ENCODE measurements around the gene PHF11.
A peak's percentile ranks its signal among the peaks of the same experiment; 100 is the strongest.
"Not testable (repeated sequence)": the region's sequence is repeated elsewhere in the genome, so short reads cannot be mapped to it uniquely, and the experiment has no call there.

PHF11 gene

DNA sequence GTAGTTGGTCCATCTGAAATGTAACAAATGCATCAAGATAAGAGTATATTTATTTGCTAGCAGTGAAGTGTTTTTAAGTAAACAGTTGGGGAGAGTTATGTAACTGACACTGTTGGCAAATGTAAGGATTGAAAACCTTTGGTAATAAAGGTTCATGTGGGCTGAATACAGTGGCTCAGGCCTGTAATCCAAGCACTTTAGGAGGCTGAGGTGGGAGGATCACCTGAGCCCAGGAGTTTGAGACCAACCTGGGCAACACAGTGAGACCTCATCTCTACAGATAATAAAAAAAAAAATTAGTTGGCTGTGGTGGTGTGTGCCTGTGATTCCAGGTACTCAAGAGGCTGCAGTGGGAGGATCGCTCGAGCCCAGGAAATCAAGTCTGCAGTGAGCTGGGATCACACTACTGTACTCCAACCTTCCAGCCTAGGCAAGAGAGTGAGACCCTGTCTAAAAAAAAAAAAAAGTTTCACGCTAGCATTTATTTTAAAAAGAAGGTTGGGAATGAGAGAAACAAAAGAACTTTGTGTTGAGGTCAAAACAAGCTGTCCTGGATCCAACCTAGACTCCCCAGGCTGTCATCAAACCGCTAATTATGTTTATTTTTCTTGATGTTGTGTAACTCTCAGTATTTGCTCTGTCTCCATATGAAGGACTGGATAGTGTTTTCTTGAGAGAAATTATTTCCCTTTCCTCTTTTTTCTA is 31.0 kb upstream of the PHF11 start:
- no peak for TF ChIP-seq JUND (IDR thresholded peaks at IDR 0.05; ENCODE audit: low read depth)
- in situ Hi-C loops (cut with HindIII; ENCODE audit: low pct_unique_long_range_greater_than_20kb, low sequenced_read_pairs), result no loop called here
- peak in 1 of 2 experiments; percentile 33 for DNase-seq (ENCODE audit: low read depth in 1 of 2, low spot score in 1 of 2)

DNA sequence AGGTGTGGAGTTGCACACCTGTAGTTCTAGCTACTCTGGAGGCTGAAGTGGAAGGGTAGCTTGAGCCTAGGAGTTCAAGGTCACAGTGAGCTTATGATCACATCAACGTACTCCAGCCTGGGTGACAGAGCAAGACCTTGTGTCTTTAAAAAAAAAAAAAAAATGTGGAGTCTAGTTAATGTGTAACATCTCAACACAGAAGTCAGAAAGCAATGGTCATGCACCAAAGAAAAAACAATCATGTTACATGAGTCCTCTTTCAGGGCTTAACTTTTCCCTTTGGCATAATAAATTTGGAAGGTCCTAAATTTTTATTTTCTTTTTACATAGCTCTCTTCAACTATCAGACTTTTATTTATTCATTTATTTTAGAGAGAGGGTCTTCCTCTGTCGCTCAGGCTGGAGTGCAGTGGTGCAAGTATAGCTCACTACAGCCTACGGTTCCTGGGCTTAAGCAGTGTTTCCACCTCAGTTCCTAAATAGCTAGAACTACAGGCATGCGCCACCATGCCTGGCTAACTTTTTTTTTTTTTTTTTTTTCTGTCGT is 29.4 kb upstream of the PHF11 start:
- no peak for DNase-seq (ENCODE audit: low read depth in 1 of 2, low spot score in 1 of 2)
- in situ Hi-C loops (cut with HindIII; ENCODE audit: low pct_unique_long_range_greater_than_20kb, low sequenced_read_pairs), result no loop called here
- TF ChIP-seq JUND (IDR thresholded peaks at IDR 0.05; ENCODE audit: low read depth), result no peak

GRCh38 chr13:49472186-49472585 is 23.6 kb upstream of the PHF11 start:
- no peak for TF ChIP-seq JUND (IDR thresholded peaks at IDR 0.05; ENCODE audit: low read depth)
- in situ Hi-C loops (cut with HindIII; ENCODE audit: low pct_unique_long_range_greater_than_20kb, low sequenced_read_pairs), result no loop called here
- DNase-seq (ENCODE audit: low read depth in 1 of 2, low spot score in 1 of 2), result no peak

DNA sequence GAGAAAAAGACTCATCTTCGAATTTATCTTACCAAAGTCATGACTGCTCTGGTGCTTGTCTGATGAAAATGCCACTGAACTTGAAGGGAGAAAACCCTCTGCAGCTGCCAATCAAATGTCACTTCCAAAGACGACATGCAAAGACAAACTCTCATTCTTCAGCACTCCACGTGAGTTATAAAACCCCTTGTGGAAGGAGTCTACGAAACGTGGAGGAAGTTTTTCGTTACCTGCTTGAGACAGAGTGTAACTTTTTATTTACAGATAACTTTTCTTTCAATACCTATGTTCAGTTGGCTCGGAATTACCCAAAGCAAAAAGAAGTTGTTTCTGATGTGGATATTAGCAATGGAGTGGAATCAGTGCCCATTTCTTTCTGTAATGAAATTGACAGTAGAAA is 19.2 kb upstream of the PHF11 start:
- in situ Hi-C loops (cut with HindIII; ENCODE audit: low pct_unique_long_range_greater_than_20kb, low sequenced_read_pairs), result no loop called here
- no peak for TF ChIP-seq JUND (IDR thresholded peaks at IDR 0.05; ENCODE audit: low read depth)
- no peak for DNase-seq (ENCODE audit: low read depth in 1 of 2, low spot score in 1 of 2)

DNA sequence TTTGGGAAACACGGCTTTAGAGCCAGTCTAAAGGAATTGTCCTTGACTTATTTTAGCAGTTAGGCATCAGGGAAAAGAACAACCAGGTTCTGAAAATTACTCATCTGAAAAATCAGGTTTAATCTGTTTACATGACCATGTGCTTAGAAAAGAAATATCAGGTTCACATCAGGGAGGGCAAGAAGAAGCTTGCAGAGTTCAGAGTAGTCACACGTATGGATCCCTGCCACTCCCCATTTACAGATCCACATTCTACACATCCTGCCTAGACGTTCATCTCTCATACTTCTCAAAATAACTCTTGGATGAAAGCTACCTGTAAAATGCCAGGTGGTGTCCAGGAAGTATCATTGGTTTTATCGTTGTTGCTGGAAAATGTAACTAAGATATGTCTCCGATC is 14.0 kb upstream of the PHF11 start:
- in situ Hi-C loops (cut with HindIII; ENCODE audit: low pct_unique_long_range_greater_than_20kb, low sequenced_read_pairs), result no loop called here
- TF ChIP-seq JUND (IDR thresholded peaks at IDR 0.05; ENCODE audit: low read depth), result no peak
- DNase-seq (ENCODE audit: low read depth in 1 of 2, low spot score in 1 of 2), result no peak

DNA sequence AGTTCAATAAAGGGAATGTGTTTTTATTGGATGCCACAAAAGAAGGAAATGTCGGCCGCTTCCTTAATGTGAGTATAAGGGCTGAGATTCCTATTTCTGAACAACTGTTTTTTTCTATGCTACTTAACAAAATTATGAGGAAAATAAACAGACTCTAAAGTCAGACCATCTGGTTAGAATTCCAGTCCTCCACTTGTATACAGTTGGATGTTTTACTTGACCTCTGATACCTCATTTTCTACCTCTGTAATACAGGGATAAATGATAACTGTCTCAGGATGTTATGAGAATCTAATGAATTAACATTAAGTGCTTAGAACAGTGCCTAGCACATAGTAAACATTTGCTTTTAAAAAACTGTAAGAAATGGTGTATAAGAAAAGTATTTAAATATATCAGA is 7.2 kb upstream of the PHF11 start:
- TF ChIP-seq JUND (IDR thresholded peaks at IDR 0.05; ENCODE audit: low read depth), result no peak
- in situ Hi-C loops (cut with HindIII; ENCODE audit: low pct_unique_long_range_greater_than_20kb, low sequenced_read_pairs), result no loop called here
- no peak for DNase-seq (ENCODE audit: low read depth in 1 of 2, low spot score in 1 of 2)

DNA sequence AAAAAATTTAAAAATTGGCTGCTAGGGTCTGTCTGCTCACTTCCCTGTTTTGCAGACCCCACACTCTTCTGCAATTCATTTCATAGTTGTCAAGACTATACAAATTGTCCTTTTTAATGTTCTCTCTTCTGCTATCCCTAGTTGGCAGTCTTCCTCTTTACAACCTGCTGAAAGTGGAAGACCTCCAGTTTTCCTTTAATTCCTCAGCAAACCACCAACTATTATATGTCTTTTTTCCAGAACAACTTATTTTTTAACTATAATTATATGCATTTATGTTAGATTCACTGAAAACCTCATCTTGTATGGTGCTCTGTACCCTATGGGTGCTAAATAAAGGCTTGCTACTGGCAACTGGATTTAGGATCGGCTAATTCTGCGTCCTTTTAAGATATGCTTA is 1.1 kb upstream of the PHF11 start:
- in situ Hi-C loops (cut with HindIII; ENCODE audit: low pct_unique_long_range_greater_than_20kb, low sequenced_read_pairs), result no loop called here
- no peak for TF ChIP-seq JUND (IDR thresholded peaks at IDR 0.05; ENCODE audit: low read depth)
- DNase-seq (ENCODE audit: low read depth in 1 of 2, low spot score in 1 of 2), result no peak

- in situ Hi-C loops (cut with HindIII; ENCODE audit: low pct_unique_long_range_greater_than_20kb, low sequenced_read_pairs), result not testable (repeated sequence)
- DNase-seq (ENCODE audit: low read depth in 1 of 2, low spot score in 1 of 2), result peak in 1 of 2 experiments; percentile 6
These were observed 1.1 kb downstream of the PHF11 start for GRCh38 chr13:49496837-49497236.

DNA sequence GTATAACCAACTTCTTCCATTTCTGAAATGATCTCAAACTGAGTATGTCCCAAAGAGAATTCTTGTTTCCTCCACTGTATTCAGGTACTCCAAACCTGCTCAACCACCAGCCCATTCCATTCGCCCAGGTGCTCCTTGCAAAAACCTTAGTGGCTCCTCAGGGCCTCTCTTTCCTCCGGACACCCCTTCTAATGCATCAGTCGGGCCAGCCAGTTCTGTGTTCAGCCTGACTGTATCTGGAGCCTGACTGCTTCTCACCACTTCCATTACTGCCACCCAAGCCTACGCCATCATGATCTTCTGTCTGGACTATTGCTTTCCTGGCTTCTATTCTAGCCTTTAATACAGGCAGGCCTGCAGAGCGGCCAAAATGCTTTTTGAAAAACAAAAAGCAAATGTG is 1.5 kb downstream of the PHF11 start:
- no peak for DNase-seq (ENCODE audit: low read depth in 1 of 2, low spot score in 1 of 2)
- no peak for TF ChIP-seq JUND (IDR thresholded peaks at IDR 0.05; ENCODE audit: low read depth)
- in situ Hi-C loops (cut with HindIII; ENCODE audit: low pct_unique_long_range_greater_than_20kb, low sequenced_read_pairs), result no loop called here

- no peak for DNase-seq (ENCODE audit: low read depth in 1 of 2, low spot score in 1 of 2)
- in situ Hi-C loops (cut with HindIII; ENCODE audit: low pct_unique_long_range_greater_than_20kb, low sequenced_read_pairs), result no loop called here
- TF ChIP-seq JUND (IDR thresholded peaks at IDR 0.05; ENCODE audit: low read depth), result no peak
These were observed 2.5 kb downstream of the PHF11 start for GRCh38 chr13:49498206-49498605.

DNA sequence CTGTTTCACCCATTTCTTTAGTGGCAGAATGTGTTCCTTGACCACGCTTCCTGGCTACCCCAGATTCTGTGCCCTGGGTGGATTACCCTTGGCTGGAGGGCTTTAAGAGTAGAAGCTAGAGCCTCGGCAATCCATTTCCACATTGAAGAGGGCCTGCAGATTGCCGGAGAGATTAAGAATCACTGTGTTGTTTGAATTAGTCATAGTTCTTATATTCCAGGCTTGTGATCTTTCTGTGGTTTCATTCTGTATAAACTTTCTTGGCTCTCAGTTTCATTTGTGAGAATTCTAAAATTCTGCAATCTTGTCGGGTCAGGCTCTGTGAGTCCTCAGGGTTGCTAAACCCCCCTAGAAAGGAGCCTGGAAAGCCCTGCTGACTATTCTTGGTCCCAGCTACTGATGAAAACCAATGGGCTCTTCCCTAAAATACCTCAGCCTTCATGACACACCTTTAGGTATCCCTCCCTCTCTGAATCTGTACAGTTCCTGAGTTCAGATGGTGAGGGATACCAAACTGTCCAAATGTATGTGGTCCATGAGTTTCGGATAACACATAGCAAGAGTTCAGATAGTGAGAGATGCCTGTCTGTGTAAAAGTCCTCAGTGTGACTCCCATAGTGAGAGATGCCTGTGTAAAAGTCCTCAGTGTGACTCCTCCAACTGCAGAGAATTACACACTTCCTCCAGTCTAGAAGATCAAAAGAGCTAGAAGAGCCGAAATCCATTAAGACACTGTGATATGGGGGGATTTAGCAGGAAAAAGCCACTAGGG is 4.3 kb downstream of the PHF11 start:
- no peak for TF ChIP-seq JUND (IDR thresholded peaks at IDR 0.05; ENCODE audit: low read depth)
- DNase-seq (ENCODE audit: low read depth in 1 of 2, low spot score in 1 of 2), result no peak
- in situ Hi-C loops (cut with HindIII; ENCODE audit: low pct_unique_long_range_greater_than_20kb, low sequenced_read_pairs), result no loop called here

DNA sequence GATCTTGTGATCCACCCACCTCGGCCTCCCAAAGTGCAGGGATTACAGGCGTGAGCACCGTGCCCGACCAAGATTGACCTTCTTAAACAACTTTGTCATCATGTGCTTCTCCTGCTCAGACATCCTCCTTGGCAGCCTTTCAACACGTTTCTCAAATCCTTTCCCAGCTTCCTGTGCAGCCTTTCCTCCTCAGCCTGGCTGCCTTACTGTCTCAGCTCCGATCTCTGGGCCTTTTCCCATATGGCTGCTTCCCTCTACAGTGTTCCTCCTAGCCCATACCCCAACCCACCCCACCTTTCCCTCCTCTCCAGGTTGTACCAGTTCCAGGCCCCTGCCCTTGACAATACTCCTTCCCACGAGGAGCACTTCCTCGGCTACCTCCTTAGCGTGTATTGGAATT is 7.2 kb downstream of the PHF11 start:
- DNase-seq (ENCODE audit: low read depth in 1 of 2, low spot score in 1 of 2), result no peak
- TF ChIP-seq JUND (IDR thresholded peaks at IDR 0.05; ENCODE audit: low read depth), result no peak
- in situ Hi-C loops (cut with HindIII; ENCODE audit: low pct_unique_long_range_greater_than_20kb, low sequenced_read_pairs), result no loop called here

GRCh38 chr13:49503951-49504350 is 8.2 kb downstream of the PHF11 start:
- DNase-seq (ENCODE audit: low read depth in 1 of 2, low spot score in 1 of 2), result no peak
- TF ChIP-seq JUND (IDR thresholded peaks at IDR 0.05; ENCODE audit: low read depth), result no peak
- in situ Hi-C loops (cut with HindIII; ENCODE audit: low pct_unique_long_range_greater_than_20kb, low sequenced_read_pairs), result no loop called here

Measured in T47D (cell line).